Neutrophil (primary cell): ENCODE data around the gene SPATA25.

ENCODE experiments used
- H3K27ac ChIP-seq: fragments of 200-600 bp; sonication (generic); 2 replicates; pipeline ENCODE4 v1.5.1; 2016; ENCODE audit warnings: mild to moderate bottlenecking, moderate library complexity
- H3K27me3 ChIP-seq: fragments of 200-600 bp; sonication (generic); 2 replicates; pipeline ENCODE4 v1.6.0; 2016; ENCODE audit warnings: mild to moderate bottlenecking
- H3K36me3 ChIP-seq: fragments of 200-600 bp; sonication (generic); 2 replicates; pipeline ENCODE4 v1.5.1; 2017
- H3K4me1 ChIP-seq, 2 experiments: fragments of 200-600 bp in 1 of 2; sonication (generic) in 1 of 2; 1 replicate in 1 of 2; 2 replicates in 1 of 2; pipeline versions ENCODE4 v1.5.1 to v1.6.1; 2013 to 2016; ENCODE audit warnings: low read depth in 1 of 2, low read length in 1 of 2, mild to moderate bottlenecking in 1 of 2, moderate library complexity in 1 of 2; ENCODE audit not compliant: control insufficient read depth in 1 of 2, insufficient read depth in 1 of 2
- H3K4me3 ChIP-seq, 2 experiments: fragments of 200-600 bp in 1 of 2; sonication (generic) in 1 of 2; 1 replicate in 1 of 2; 2 replicates in 1 of 2; pipeline ENCODE4 v1.5.1; 2013 to 2016; ENCODE audit warnings: low read depth in 1 of 2, low read length in 1 of 2, mild to moderate bottlenecking in 1 of 2, moderate library complexity in 1 of 2
- H3K9me3 ChIP-seq: fragments of 200-600 bp; sonication (generic); 2 replicates; pipeline ENCODE4 v1.5.1; 2016
- TF ChIP-seq, protein P1 (sequence below): fragments of 200-600 bp; sonication (generic); IDR thresholded peaks from 2 replicates; pipeline ENCODE4 v1.5.1; 2016; ENCODE audit warnings: antibody characterized with exemption

Gene SPATA25, protein sequence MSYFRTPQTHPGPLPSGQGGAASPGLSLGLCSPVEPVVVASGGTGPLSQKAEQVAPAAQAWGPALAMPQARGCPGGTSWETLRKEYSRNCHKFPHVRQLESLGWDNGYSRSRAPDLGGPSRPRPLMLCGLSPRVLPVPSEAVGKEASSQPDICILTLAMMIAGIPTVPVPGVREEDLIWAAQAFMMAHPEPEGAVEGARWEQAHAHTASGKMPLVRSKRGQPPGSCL

DNA sequence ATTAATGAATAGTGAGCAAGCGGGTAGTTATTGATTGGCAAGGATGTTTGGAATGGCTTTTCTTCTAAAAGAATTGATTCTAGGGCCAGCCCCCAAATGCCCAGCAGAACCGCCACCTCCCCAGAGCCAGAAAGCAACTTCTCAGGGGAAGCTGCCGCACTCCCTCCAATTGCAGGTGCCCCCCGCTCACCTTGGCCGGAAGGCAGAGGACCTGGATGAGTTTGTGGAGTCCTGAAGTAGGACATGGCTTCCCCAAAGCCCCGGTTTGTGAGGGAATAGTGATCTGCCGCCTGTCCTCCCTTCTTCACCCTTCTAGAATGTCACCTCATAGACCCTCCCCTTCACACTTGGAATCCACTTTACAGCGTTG, at the start of gene SPATA25:
Gene SPATA25, minus strand, starts transcription at position 277 of the 370 bp plus-strand sequence. Its CDS starts 32 bp downstream, at position 245.
- no peaks in the 10 kb centered on the region for H3K9me3 ChIP-seq
- H3K36me3 ChIP-seq, result peaks cover 26% of the 10 kb centered on the region
- H3K4me3 ChIP-seq, result no peak within 1 kb of the TSS
- TF ChIP-seq, protein P1, sequence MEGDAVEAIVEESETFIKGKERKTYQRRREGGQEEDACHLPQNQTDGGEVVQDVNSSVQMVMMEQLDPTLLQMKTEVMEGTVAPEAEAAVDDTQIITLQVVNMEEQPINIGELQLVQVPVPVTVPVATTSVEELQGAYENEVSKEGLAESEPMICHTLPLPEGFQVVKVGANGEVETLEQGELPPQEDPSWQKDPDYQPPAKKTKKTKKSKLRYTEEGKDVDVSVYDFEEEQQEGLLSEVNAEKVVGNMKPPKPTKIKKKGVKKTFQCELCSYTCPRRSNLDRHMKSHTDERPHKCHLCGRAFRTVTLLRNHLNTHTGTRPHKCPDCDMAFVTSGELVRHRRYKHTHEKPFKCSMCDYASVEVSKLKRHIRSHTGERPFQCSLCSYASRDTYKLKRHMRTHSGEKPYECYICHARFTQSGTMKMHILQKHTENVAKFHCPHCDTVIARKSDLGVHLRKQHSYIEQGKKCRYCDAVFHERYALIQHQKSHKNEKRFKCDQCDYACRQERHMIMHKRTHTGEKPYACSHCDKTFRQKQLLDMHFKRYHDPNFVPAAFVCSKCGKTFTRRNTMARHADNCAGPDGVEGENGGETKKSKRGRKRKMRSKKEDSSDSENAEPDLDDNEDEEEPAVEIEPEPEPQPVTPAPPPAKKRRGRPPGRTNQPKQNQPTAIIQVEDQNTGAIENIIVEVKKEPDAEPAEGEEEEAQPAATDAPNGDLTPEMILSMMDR, result no peak
- H3K4me1 ChIP-seq, result peaks cover 19 to 23% of the 10 kb centered on the region in 2 experiments
- H3K27me3 ChIP-seq, result no peaks in the 10 kb centered on the region
- H3K27ac ChIP-seq, result no peak within 1 kb of the TSS

DNA sequence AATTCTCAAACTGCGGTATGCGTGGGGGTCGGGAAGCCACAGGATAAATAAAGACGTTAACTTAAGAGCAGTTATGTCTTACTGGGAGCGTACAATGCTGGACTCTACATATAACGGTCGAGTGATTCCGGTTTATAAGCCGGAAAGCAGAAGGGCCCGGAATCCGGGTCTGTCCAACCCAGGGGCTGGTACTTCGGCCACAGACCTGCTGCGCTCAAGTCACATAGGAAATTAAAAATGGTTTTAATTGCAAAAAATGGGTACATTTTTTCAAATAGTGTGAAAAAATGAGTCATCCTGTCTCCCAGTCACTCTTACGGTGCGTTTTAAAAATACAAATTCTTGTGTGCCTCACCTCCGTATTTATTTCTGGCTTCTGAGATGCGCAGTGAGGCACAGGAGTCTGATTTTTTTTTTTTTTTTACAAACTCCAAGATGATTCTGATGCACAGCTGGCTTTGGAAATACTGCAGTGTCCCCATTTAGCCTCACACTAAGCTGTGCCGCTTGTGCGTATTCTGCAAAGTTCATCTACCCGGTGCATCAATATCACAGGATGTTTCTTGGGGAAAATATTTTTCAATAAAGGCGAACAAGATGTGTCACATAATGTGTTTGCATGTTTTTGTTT, 48.1 kb upstream of the SPATA25 start:
- H3K4me1 ChIP-seq, result peaks cover 17 to 18% of the 10 kb centered on the region in 2 experiments
- peak overlapping the region; percentile 99 for H3K27ac ChIP-seq
- peak overlapping the region; percentile 90 to 100 for H3K4me3 ChIP-seq
- TF ChIP-seq, protein P1, result no peak
- H3K36me3 ChIP-seq, result peaks cover 40% of the 10 kb centered on the region
- no peaks in the 10 kb centered on the region for H3K9me3 ChIP-seq
- H3K27me3 ChIP-seq, result no peaks in the 10 kb centered on the region

DNA sequence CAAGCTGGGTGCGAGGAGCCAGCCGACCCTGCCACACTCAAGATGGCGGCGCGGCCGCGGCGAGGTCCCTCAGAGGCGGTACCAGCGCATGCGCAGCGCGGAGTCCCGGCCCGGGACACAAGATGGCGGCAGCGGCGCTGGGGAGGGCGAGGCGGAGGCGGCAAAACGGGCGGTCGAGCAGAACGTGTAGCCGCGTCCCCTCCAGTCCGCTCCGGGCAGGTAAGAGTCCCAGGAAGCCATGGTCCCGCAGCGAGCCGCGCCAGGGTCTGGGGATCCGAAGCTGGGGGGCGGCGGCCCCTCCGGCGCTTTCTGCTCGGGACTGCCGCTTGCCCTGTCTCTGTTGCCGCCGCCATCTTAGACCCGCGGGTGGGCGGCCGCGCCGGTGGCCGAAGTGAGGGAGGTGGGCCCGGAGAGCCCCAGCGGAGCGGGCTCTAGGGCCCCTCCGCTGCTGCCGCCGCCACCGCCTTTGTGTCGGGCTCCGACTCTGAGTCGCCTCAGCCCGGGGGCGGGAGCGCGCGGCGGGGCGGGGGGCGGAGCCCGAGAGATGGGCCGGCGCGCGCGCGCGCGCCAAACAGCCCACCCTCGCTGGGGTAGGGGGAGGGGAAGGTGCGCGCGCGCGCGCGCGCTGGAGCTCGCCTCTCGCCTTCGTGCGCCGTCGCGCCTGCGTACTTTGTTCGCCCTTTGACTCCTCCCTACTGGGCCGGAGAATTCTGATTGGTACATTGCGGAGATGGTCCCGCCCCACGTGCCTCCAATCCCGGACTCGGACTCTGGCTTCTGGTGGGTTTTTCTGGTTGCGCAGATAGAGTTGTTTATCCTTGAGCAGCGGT, 47.4 kb upstream of the SPATA25 start, which contains the start of gene PCIF1:
Gene PCIF1, plus strand, starts transcription at position 98 of the 830 bp plus-strand sequence. CDS start 4,317 bp downstream, outside the sequence.
- TF ChIP-seq, protein P1, result peak; percentile 10

DNA sequence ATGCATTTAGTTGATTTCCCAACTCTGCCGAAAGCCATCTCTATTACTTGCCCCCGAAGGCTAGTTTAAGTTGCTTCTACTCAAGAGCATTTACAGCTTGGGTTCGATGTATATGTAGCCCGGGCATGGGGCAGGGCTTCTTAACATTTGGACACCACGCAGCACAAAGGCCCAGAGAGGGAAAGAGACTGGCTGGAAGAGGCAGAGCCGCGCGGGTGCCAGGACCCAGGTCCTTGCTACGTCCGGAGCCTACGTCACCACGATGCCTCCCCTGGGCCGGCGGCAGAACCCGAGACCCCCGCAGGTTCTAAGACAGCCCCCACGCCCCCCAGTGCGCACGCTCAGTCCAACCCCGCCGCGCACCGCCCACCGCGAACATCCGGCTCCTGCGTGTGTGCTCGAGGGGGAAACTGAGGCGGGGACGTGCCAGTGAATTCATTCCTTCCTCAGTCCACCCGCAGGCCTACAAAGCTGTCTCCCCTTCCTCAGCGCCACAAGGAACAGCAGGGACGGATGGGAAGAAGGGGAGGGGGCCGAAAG, 46.7 kb upstream of the SPATA25 start:
- Histone ChIP-seq H3K9me3 (no peaks in the 10 kb centered on the region), H3K27me3 (no peaks in the 10 kb centered on the region), H3K27ac (peak overlapping the region; percentile 99), H3K4me3 (peak overlapping the region; percentile 90 to 100), H3K4me1 (peaks cover 17 to 18% of the 10 kb centered on the region in 2 experiments), H3K36me3 (peaks cover 26% of the 10 kb centered on the region)
- TF ChIP-seq, protein P1, result no peak

More for the DNA sequence above, 47.4 kb upstream of the SPATA25 start, which contains the start of gene PCIF1:
- H3K4me3 ChIP-seq, result peak within 1 kb of the TSS; percentile 90 to 100
- peak within 1 kb of the TSS; percentile 99 for H3K27ac ChIP-seq
- peaks cover 17 to 18% of the 10 kb centered on the region in 2 experiments for H3K4me1 ChIP-seq
- H3K36me3 ChIP-seq, result peaks cover 33% of the 10 kb centered on the region
- H3K27me3 ChIP-seq, result no peaks in the 10 kb centered on the region
- no peaks in the 10 kb centered on the region for H3K9me3 ChIP-seq
